ENCODE measurements around the gene NFASC. TPM values are rescaled to one million over a fixed set of nuclear protein-coding genes. Genes with fewer than 3 reads are reported as not detected.

NFASC gene
- total and polyA plus RNA-seq, 2 donors (not counting 3 experiments of a cell fraction or from before 2014, with no cell fraction given), result not detected

- BruUV-seq (replicated peaks), result no TSS peak
- no peaks in the 10 kb centered on the region for H3K9me1 ChIP-seq (replicated peaks; ENCODE audit: control insufficient read depth, extremely low read depth, insufficient read depth, low read length)
- no peak for DNase-seq (ENCODE audit: low read depth, low spot score)
- ChIA-PET POLR2A (no interaction called here), CTCF (interaction anchor here (1.4 kb wide), 1 partner anchor 9 kb away, joined by 3 read pairs; no protein-coding TSS in a partner anchor)
- H3K27ac ChIP-seq (ENCODE audit: insufficient read depth, low read depth, low read length), result no peak overlapping the region
- H3K79me2 ChIP-seq (ENCODE audit: control insufficient read depth, insufficient read depth, low read length), result no peaks in the 10 kb centered on the region
- dilution Hi-C loops (cut with MboI; ENCODE audit: extremely low pct_ligation_motif_present, low sequenced_read_pairs) (no loop called here), intact Hi-C loops (cut with micrococcal nuclease) (no loop called here)
- no peak for TF ChIP-seq MAX (IDR thresholded peaks at IDR 0.05; ENCODE audit: insufficient read depth, insufficient read length)
- TF ChIP-seq POLR2AphosphoS5 (IDR thresholded peaks at IDR 0.05; ENCODE audit: insufficient read depth, low read depth, low read length), result no peak
- TF ChIP-seq GATA2 (IDR thresholded peaks at IDR 0.05; ENCODE audit: insufficient read depth, insufficient read length, low read depth, low read length), result no peak
- no peak for TF ChIP-seq POLR2A (IDR thresholded peaks at IDR 0.05; ENCODE audit: low read depth, low read length)
- TF ChIP-seq JUN (IDR thresholded peaks at IDR 0.05; ENCODE audit: borderline replicate concordance, insufficient read depth, insufficient read length, low read depth), result no peak
- no peak for TF ChIP-seq MYC (IDR thresholded peaks at IDR 0.05; ENCODE audit: low read depth, low read length)
- TF ChIP-seq EZH2 (IDR thresholded peaks at IDR 0.05; ENCODE audit: borderline replicate concordance, low read depth, low read length, severe bottlenecking), result no peak
- no peak for TF ChIP-seq FOS (IDR thresholded peaks at IDR 0.05; ENCODE audit: borderline replicate concordance, insufficient read depth, low read length)
- TF ChIP-seq CTCF (IDR thresholded peaks at IDR 0.05; ENCODE audit: extremely low read depth in 1 of 2, insufficient read depth in 1 of 2, low read depth in 1 of 2, low read length in 2 of 2), result no peak
- H4K20me1 ChIP-seq (replicated peaks; ENCODE audit: control insufficient read depth, extremely low read depth, insufficient read depth, low read length), result no peaks in the 10 kb centered on the region
- no peaks in the 10 kb centered on the region for H3K36me3 ChIP-seq (ENCODE audit: control insufficient read depth in 2 of 2, extremely low read depth in 1 of 2, insufficient read depth in 2 of 2, low read length in 2 of 2)
- H3K27me3 ChIP-seq (ENCODE audit: control insufficient read depth in 2 of 2, insufficient read depth in 2 of 2, low read length in 2 of 2), result peaks cover 9 to 14% of the 10 kb centered on the region in 2 experiments
- no peak overlapping the region for H3K4me3 ChIP-seq (replicated peaks in 1 of 3; ENCODE audit: insufficient read depth in 1 of 3, low read depth in 1 of 3, low read length in 3 of 3)
- no peaks in the 10 kb centered on the region for H3K4me1 ChIP-seq (ENCODE audit: control insufficient read depth, extremely low read depth, insufficient read depth, low read length)
- FAIRE-seq, result no peak
- H3K9me3 ChIP-seq (replicated peaks; ENCODE audit: control insufficient read depth, insufficient read depth, low read length), result no peaks in the 10 kb centered on the region
- H2AFZ ChIP-seq (ENCODE audit: low read depth, low read length), result no peak overlapping the region
- no peak overlapping the region for H3K9ac ChIP-seq (replicated peaks; ENCODE audit: extremely low read depth, insufficient read depth, low read length)
- no peak overlapping the region for H3K4me2 ChIP-seq (ENCODE audit: insufficient read depth, low read length)
Observed at GRCh38 chr1:204887846-204888245, 17.2 kb downstream of the NFASC start.
